ENCODE data around the gene SOS2.
A peak's percentile ranks its signal among the peaks of the same experiment; 100 is the strongest.

The SOS2 gene

GRCh38 chr14:50110323-50111037 is 120.9 kb downstream of the SOS2 start:
- H3K36me3 ChIP-seq: peaks cover 65% of the 10 kb centered on the region
- no peak for DNase-seq
- peaks cover 3% of the 10 kb centered on the region; the same call in 1 of the 2 replicates for H3K4me1 ChIP-seq
- TF ChIP-seq CTCF (IDR thresholded peaks at IDR 0.05; ENCODE audit: low read depth, low read length): no peak
- H3K9me3 ChIP-seq: no peaks in the 10 kb centered on the region
- H3K27me3 ChIP-seq: no peaks in the 10 kb centered on the region
- H3K4me3 ChIP-seq (ENCODE audit: low read depth, low read length): no peak overlapping the region

- peaks cover 56% of the 10 kb centered on the region for H3K36me3 ChIP-seq
- DNase-seq: peak; percentile 26
- H3K27me3 ChIP-seq: no peaks in the 10 kb centered on the region
- H3K9me3 ChIP-seq: no peaks in the 10 kb centered on the region
- H3K4me1 ChIP-seq: peaks cover 3% of the 10 kb centered on the region; the same call in 1 of the 2 replicates
- peak; percentile 59 for TF ChIP-seq CTCF (IDR thresholded peaks at IDR 0.05; ENCODE audit: low read depth, low read length)
- no peak overlapping the region for H3K4me3 ChIP-seq (ENCODE audit: low read depth, low read length)
Observed at GRCh38 chr14:50109342-50109741, 122.0 kb downstream of the SOS2 start.

GRCh38 chr14:50107850-50108249 is 123.5 kb downstream of the SOS2 start:
- Histone ChIP-seq H3K9me3 (no peaks in the 10 kb centered on the region), H3K36me3 (peaks cover 45% of the 10 kb centered on the region), H3K27me3 (no peaks in the 10 kb centered on the region), H3K4me3 (ENCODE audit: low read depth, low read length) (no peak overlapping the region), H3K4me1 (peaks cover 3% of the 10 kb centered on the region; the same call in 1 of the 2 replicates)
- no peak for DNase-seq
- no peak for TF ChIP-seq CTCF (IDR thresholded peaks at IDR 0.05; ENCODE audit: low read depth, low read length)

GRCh38 chr14:50106178-50106577 is 125.2 kb downstream of the SOS2 start:
- peak; percentile 50 for DNase-seq
- Histone ChIP-seq H3K27me3 (no peaks in the 10 kb centered on the region), H3K4me3 (ENCODE audit: low read depth, low read length) (no peak overlapping the region), H3K9me3 (no peaks in the 10 kb centered on the region), H3K36me3 (peaks cover 30% of the 10 kb centered on the region), H3K4me1 (peaks cover 3% of the 10 kb centered on the region; the same call in 1 of the 2 replicates)
- no peak for TF ChIP-seq CTCF (IDR thresholded peaks at IDR 0.05; ENCODE audit: low read depth, low read length)

- Histone ChIP-seq H3K4me1 (peaks cover 3% of the 10 kb centered on the region; the same call in 1 of the 2 replicates), H3K4me3 (ENCODE audit: low read depth, low read length) (no peak overlapping the region), H3K27me3 (no peaks in the 10 kb centered on the region), H3K9me3 (no peaks in the 10 kb centered on the region), H3K36me3 (peaks cover 9% of the 10 kb centered on the region; the same call in 1 of the 2 replicates)
- no peak for TF ChIP-seq CTCF (IDR thresholded peaks at IDR 0.05; ENCODE audit: low read depth, low read length)
- no peak for DNase-seq
Observed at GRCh38 chr14:50103558-50103957, 127.8 kb downstream of the SOS2 start.

- peaks cover 2% of the 10 kb centered on the region; the same call in 1 of the 2 replicates for H3K4me1 ChIP-seq
- H3K4me3 ChIP-seq (ENCODE audit: low read depth, low read length): no peak overlapping the region
- DNase-seq: no peak
- no peaks in the 10 kb centered on the region for H3K27me3 ChIP-seq
- H3K36me3 ChIP-seq: no peaks in the 10 kb centered on the region
- TF ChIP-seq CTCF (IDR thresholded peaks at IDR 0.05; ENCODE audit: low read depth, low read length): no peak
- H3K9me3 ChIP-seq: no peaks in the 10 kb centered on the region
Observed at GRCh38 chr14:50101417-50101816, 130.0 kb downstream of the SOS2 start.

Data from BE2C (cell line).